HCT116 (cell line): Measurements from ENCODE around the gene ARSI. TPM values are rescaled to one million over a fixed set of nuclear protein-coding genes. Genes with fewer than 3 reads are reported as not detected.

ENCODE experiments used
- ATAC-seq: fragments of 200-7000 bp; cut with Tn5 transposase; 2 replicates; pipeline ENCODE4 v1.9.1; 2020; ENCODE audit warnings: mild to moderate bottlenecking, moderate library complexity
- BruUV-seq: library from RNA; stranded (reverse); fragments of 400-500 nt; replicated peaks from 2 replicates; lab custom pipeline; 2021; lab: Mats Ljungman, UMichigan
- CTCF ChIA-PET: fragments of 300-600 bp; sonication (Branson Sonifier 250); formaldehyde crosslinking; loops from one replicate; lab custom pipeline; 2021; ENCODE audit warnings: antibody characterized with exemption; lab: Charles Lee
- POLR2A ChIA-PET: fragments of 300-600, 350-600 bp; sonication (Branson Sonifier 250); formaldehyde crosslinking; loops from one replicate; lab custom pipeline; 2021; ENCODE audit warnings: antibody characterized with exemption; lab: Charles Lee
- RAD21 ChIA-PET, 2 experiments: fragments of 300-600 bp; sonication (Branson Sonifier 250); formaldehyde crosslinking; loops; one replicate each; lab custom pipeline; 2023; ENCODE audit warnings: low total read pairs in 2 of 2; ENCODE audit not compliant: uncharacterized antibody in 2 of 2, unreplicated experiment in 2 of 2, low non-redundant PET in 1 of 2; lab: Charles Lee
- DNase-seq: peaks from one replicate; pipeline ENCODE4 v3.0.0-alpha.2; 2010; ENCODE audit warnings: low read depth, low spot score
- H2AFZ ChIP-seq: fragments of 200-600 bp; shearing (Covaris generic), sonication (generic); 2 replicates; pipeline ENCODE4 v1.6.1; 2017; ENCODE audit warnings: low read depth, mixed run types, mixed read lengths, antibody characterized with exemption, low read length; ENCODE audit not compliant: poor library complexity, severe bottlenecking
- H3K27ac ChIP-seq: 2 replicates; pipeline ENCODE4 v1.5.1; 2012; ENCODE audit warnings: low read depth, low read length
- H3K27me3 ChIP-seq: fragments of 200-600 bp; sonication (generic); 2 replicates; pipeline ENCODE4 v1.6.1; 2016; ENCODE audit warnings: mixed run types, low read length, mixed read lengths; ENCODE audit not compliant: insufficient read depth
- H3K36me3 ChIP-seq, 2 experiments: fragments of 200-500 bp in 1 of 2; fragments of 200-600 bp in 1 of 2; sonication (Bioruptor generic) in 1 of 2; sonication (generic) in 1 of 2; 2 replicates each; pipeline versions ENCODE4 v1.5.1 to v1.6.1; 2014 to 2016; ENCODE audit warnings: low read length in 2 of 2, inconsistent platforms in 1 of 2, mixed read lengths in 1 of 2, mixed run types in 1 of 2; ENCODE audit not compliant: insufficient read depth in 2 of 2, control insufficient read depth in 1 of 2
- H3K4me1 ChIP-seq, 2 experiments: fragments of 200-600 bp in 1 of 2; sonication (generic) in 1 of 2; 2 replicates each; pipeline versions ENCODE4 v1.5.1 to v1.6.1; 2012 to 2017; ENCODE audit warnings: low read length in 2 of 2, inconsistent platforms in 1 of 2, mild to moderate bottlenecking in 1 of 2, mixed read lengths in 1 of 2, mixed run types in 1 of 2, moderate library complexity in 1 of 2; ENCODE audit not compliant: insufficient read depth in 2 of 2, control insufficient read depth in 1 of 2
- H3K4me2 ChIP-seq: fragments of 200-600 bp; sonication (generic); 2 replicates; pipeline ENCODE4 v1.6.1; 2017; ENCODE audit warnings: mixed run types, low read length, mixed read lengths
- H3K4me3 ChIP-seq, 2 experiments: fragments of 200-600 bp in 1 of 2; sonication (generic) in 1 of 2; replicated peaks in 1 of 2; 2 replicates each; pipeline ENCODE4 v1.5.1; 2011 to 2016; ENCODE audit warnings: low read length in 2 of 2, control low read depth in 1 of 2, low read depth in 1 of 2, mild to moderate bottlenecking in 1 of 2, mixed read lengths in 1 of 2, mixed run types in 1 of 2
- H3K79me2 ChIP-seq: fragments of 200-600 bp; sonication (generic); 2 replicates; pipeline ENCODE4 v1.6.1; 2017; ENCODE audit warnings: mild to moderate bottlenecking, mixed run types, low read length, moderate library complexity, mixed read lengths; ENCODE audit not compliant: insufficient read depth
- H3K9ac ChIP-seq: fragments of 200-600 bp; sonication (generic); 2 replicates; pipeline ENCODE4 v1.6.1; 2016; ENCODE audit warnings: low read length, mixed read lengths
- H3K9me2 ChIP-seq: fragments of 200-600 bp; sonication (generic), shearing (Covaris generic); 2 replicates; pipeline ENCODE4 v1.6.1; 2017; ENCODE audit warnings: mixed run types, mild to moderate bottlenecking, moderate library complexity; ENCODE audit not compliant: insufficient read depth
- H3K9me3 ChIP-seq, 2 experiments: fragments of 200-500 bp in 1 of 2; fragments of 200-600 bp in 1 of 2; sonication (Bioruptor generic) in 1 of 2; sonication (generic) in 1 of 2; 2 replicates each; pipeline ENCODE4 v1.6.1; 2014 to 2017; ENCODE audit warnings: low read length in 2 of 2, mixed read lengths in 2 of 2, inconsistent platforms in 1 of 2, low read depth in 1 of 2, mild to moderate bottlenecking in 1 of 2, mixed run types in 1 of 2, moderate library complexity in 1 of 2; ENCODE audit not compliant: control insufficient read depth in 1 of 2, insufficient read depth in 1 of 2
- H4K20me1 ChIP-seq: fragments of 200-600 bp; sonication (generic), shearing (Covaris generic); 2 replicates; pipeline ENCODE4 v1.6.1; 2017; ENCODE audit warnings: mixed run types, mild to moderate bottlenecking, moderate library complexity; ENCODE audit not compliant: insufficient read depth
- ATF3 ChIP-seq: IDR thresholded peaks from 2 replicates; pipeline ENCODE4 v1.6.1; 2012
- CTCF ChIP-seq, 3 experiments: fragments of 200-600 bp in 1 of 3; sonication (generic) in 1 of 3; IDR thresholded peaks in 2 of 3; conservative IDR thresholded peaks in 1 of 3; 2 replicates each; pipeline ENCODE4 v1.5.1; 2012 to 2017; ENCODE audit warnings: low read depth in 2 of 3, low read length in 2 of 3, antibody characterized with exemption in 1 of 3, borderline replicate concordance in 1 of 3, control low read depth in 1 of 3, mild to moderate bottlenecking in 1 of 3, mixed read lengths in 1 of 3, mixed run types in 1 of 3, moderate library complexity in 1 of 3; ENCODE audit not compliant: insufficient read depth in 1 of 3
- EGR1 ChIP-seq: IDR thresholded peaks from 2 replicates; pipeline ENCODE4 v1.6.1; 2012; ENCODE audit warnings: low read depth
- JUND ChIP-seq: IDR thresholded peaks from 2 replicates; pipeline ENCODE4 v1.6.1; 2012
- POLR2A ChIP-seq: IDR thresholded peaks from 2 replicates; pipeline ENCODE4 v1.7.0; 2011; ENCODE audit warnings: borderline replicate concordance; ENCODE audit not compliant: insufficient read depth, insufficient read length; ENCODE audit errors: extremely low read depth
- POLR2AphosphoS5 ChIP-seq: IDR thresholded peaks from 2 replicates; pipeline ENCODE4 v1.6.1; 2011; ENCODE audit warnings: mild to moderate bottlenecking, low read depth, low read length, moderate library complexity
- RAD21 ChIP-seq: IDR thresholded peaks from 2 replicates; pipeline ENCODE4 v1.6.1; 2012; ENCODE audit warnings: low read depth, mild to moderate bottlenecking
- REST ChIP-seq: IDR thresholded peaks from 2 replicates; pipeline ENCODE4 v1.6.1; 2012; ENCODE audit warnings: low read depth
- SIN3A ChIP-seq: IDR thresholded peaks from 2 replicates; pipeline ENCODE4 v1.6.1; 2012; ENCODE audit warnings: low read depth
- SP1 ChIP-seq: IDR thresholded peaks from 2 replicates; pipeline ENCODE4 v1.6.1; 2012; ENCODE audit warnings: low read depth
- TCF7L2 ChIP-seq: IDR thresholded peaks from 2 replicates; pipeline ENCODE4 v1.7.0; 2011; ENCODE audit warnings: borderline replicate concordance, inconsistent platforms; ENCODE audit not compliant: insufficient read depth, insufficient read length; ENCODE audit errors: extremely low read depth
- ZFX ChIP-seq: fragments of 450-650 bp; IDR thresholded peaks from 2 replicates; pipeline ENCODE4 v1.6.1; 2017
- ZNF274 ChIP-seq: fragments of 200-500 bp; sonication (Bioruptor generic); IDR thresholded peaks from 2 replicates; pipeline ENCODE4 v1.6.1; 2014; ENCODE audit warnings: mild to moderate bottlenecking, low read depth, low read length, inconsistent platforms
- intact Hi-C: fragments of 100-400 bp; cut with micrococcal nuclease; formaldehyde crosslinking; loops from 2 replicates; pipeline ENCODE4 v1.10.0; 2022
- total RNA-seq: library from RNA; stranded (reverse); gene quantifications from one replicate; pipeline ENCODE4 v1.2.1, GENCODE V29; 2021; ENCODE audit not compliant: unreplicated experiment

The ARSI gene
- total RNA-seq, 1 experiment from 2014 or later: 0.07 TPM

GRCh38 chr5:150258130-150258529 is 44.6 kb downstream of the ARSI start:
- Histone ChIP-seq H3K27ac (no peak overlapping the region), H3K9me3 (no peaks in the 10 kb centered on the region), H3K4me2 (no peak overlapping the region), H3K79me2 (no peaks in the 10 kb centered on the region), H2AFZ (no peak overlapping the region), H3K9ac (no peak overlapping the region), H3K9me2 (no peaks in the 10 kb centered on the region), H4K20me1 (no peaks in the 10 kb centered on the region), H3K27me3 (no peaks in the 10 kb centered on the region), H3K4me3 (no peak overlapping the region), H3K36me3 (no peaks in the 10 kb centered on the region), H3K4me1 (peaks cover 3 to 6% of the 10 kb centered on the region in 2 experiments)
- BruUV-seq: no TSS peak
- ATAC-seq: no peak
- intact Hi-C loops: no loop called here
- RAD21 ChIA-PET: no interaction called here
- no peak for DNase-seq
- POLR2A ChIA-PET: no interaction called here
- CTCF ChIA-PET: no interaction called here
- TF ChIP-seq ZNF274: no peak
- no peak for TF ChIP-seq EGR1
- no peak for TF ChIP-seq POLR2A
- TF ChIP-seq SIN3A: no peak
- TF ChIP-seq REST: no peak
- no peak for TF ChIP-seq CTCF (IDR thresholded peaks at IDR 0.05 in 2 of 3, conservative IDR thresholded peaks at IDR 0.05 in 1 of 3; ENCODE audit: borderline replicate concordance in 1 of 3, insufficient read depth in 1 of 3, low read depth in 2 of 3, low read length in 2 of 3)
- TF ChIP-seq POLR2AphosphoS5: no peak
- TF ChIP-seq ZFX: no peak
- TF ChIP-seq JUND: no peak
- no peak for TF ChIP-seq ATF3
- no peak for TF ChIP-seq TCF7L2
- no peak for TF ChIP-seq RAD21
- TF ChIP-seq SP1: no peak
